Muscle layer of duodenum (tissue), 2 donors: ENCODE results near the gene NAMPT.
A peak's percentile ranks its signal among the peaks of the same experiment; 100 is the strongest.
"Not testable (repeated sequence)": the region's sequence is repeated elsewhere in the genome, so short reads cannot be mapped to it uniquely, and the experiment has no call there.

Source experiments
- H3K27ac ChIP-seq: one replicate; pipeline ENCODE4 v1.7.0; 2013; ENCODE audit warnings: mild to moderate bottlenecking, low read length
- H3K27me3 ChIP-seq: one replicate; pipeline ENCODE4 v1.7.0; 2013; ENCODE audit warnings: low read depth, mild to moderate bottlenecking, control low read depth, low read length
- H3K36me3 ChIP-seq, 2 donors: one replicate each; pipeline ENCODE4 v1.7.0; 2013; ENCODE audit warnings: low read length in 2 of 2, control low read depth in 1 of 2, mild to moderate bottlenecking in 1 of 2; ENCODE audit not compliant: insufficient read depth in 2 of 2, control insufficient read depth in 1 of 2
- H3K4me1 ChIP-seq, 2 donors: one replicate each; pipeline ENCODE4 v1.7.0; 2013; ENCODE audit warnings: low read length in 2 of 2, mild to moderate bottlenecking in 2 of 2, control low read depth in 1 of 2, moderate library complexity in 1 of 2; ENCODE audit not compliant: insufficient read depth in 2 of 2, control insufficient read depth in 1 of 2
- H3K4me3 ChIP-seq, 2 donors: one replicate each; pipeline ENCODE4 v1.7.0; 2013; ENCODE audit warnings: low read length in 2 of 2, low read depth in 1 of 2, mild to moderate bottlenecking in 1 of 2
- H3K9me3 ChIP-seq, 2 donors: one replicate each; pipeline ENCODE4 v1.7.0; 2013; ENCODE audit warnings: low read length in 2 of 2, control low read depth in 1 of 2, mild to moderate bottlenecking in 1 of 2; ENCODE audit not compliant: control insufficient read depth in 1 of 2
- donor health status: healthy.

The NAMPT gene

GRCh38 chr7:106317971-106318370, 33.2 kb upstream of the NAMPT start:
- no peak overlapping the region for H3K4me3 ChIP-seq
- no peaks in the 10 kb centered on the region for H3K4me1 ChIP-seq
- no peaks in the 10 kb centered on the region for H3K9me3 ChIP-seq
- no peaks in the 10 kb centered on the region for H3K27me3 ChIP-seq
- no peak overlapping the region for H3K27ac ChIP-seq
- H3K36me3 ChIP-seq: no peaks in the 10 kb centered on the region

- no peaks in the 10 kb centered on the region for H3K9me3 ChIP-seq
- no peaks in the 10 kb centered on the region for H3K27me3 ChIP-seq
- H3K36me3 ChIP-seq: no peaks in the 10 kb centered on the region
- H3K4me3 ChIP-seq: no peak overlapping the region
- no peaks in the 10 kb centered on the region for H3K4me1 ChIP-seq
- H3K27ac ChIP-seq: no peak overlapping the region
Observed at GRCh38 chr7:106316947-106317346, 32.2 kb upstream of the NAMPT start.

GRCh38 chr7:106314875-106315274, 30.1 kb upstream of the NAMPT start:
- H3K36me3 ChIP-seq: no peaks in the 10 kb centered on the region
- no peaks in the 10 kb centered on the region for H3K4me1 ChIP-seq
- no peak overlapping the region for H3K4me3 ChIP-seq
- H3K9me3 ChIP-seq: no peaks in the 10 kb centered on the region
- H3K27ac ChIP-seq: no peak overlapping the region
- H3K27me3 ChIP-seq: no peaks in the 10 kb centered on the region

- peak overlapping the region; percentile 15 for H3K27ac ChIP-seq
- H3K9me3 ChIP-seq: no peaks in the 10 kb centered on the region
Observed at GRCh38 chr7:106313966-106314365, 29.2 kb upstream of the NAMPT start.

GRCh38 chr7:106313456-106313901, 28.7 kb upstream of the NAMPT start:
- no peaks in the 10 kb centered on the region for H3K36me3 ChIP-seq
- no peaks in the 10 kb centered on the region for H3K27me3 ChIP-seq
- H3K27ac ChIP-seq: peak overlapping the region; percentile 15
- H3K9me3 ChIP-seq: no peaks in the 10 kb centered on the region
- no peak overlapping the region for H3K4me3 ChIP-seq
- no peaks in the 10 kb centered on the region for H3K4me1 ChIP-seq

More at GRCh38 chr7:106313966-106314365, 29.2 kb upstream of the NAMPT start:
- H3K4me1 ChIP-seq: no peaks in the 10 kb centered on the region
- H3K36me3 ChIP-seq: no peaks in the 10 kb centered on the region
- H3K27me3 ChIP-seq: no peaks in the 10 kb centered on the region
- H3K4me3 ChIP-seq: no peak overlapping the region

- no peak overlapping the region for H3K4me3 ChIP-seq
- no peak overlapping the region for H3K27ac ChIP-seq
- no peaks in the 10 kb centered on the region for H3K36me3 ChIP-seq
- no peaks in the 10 kb centered on the region for H3K9me3 ChIP-seq
- H3K27me3 ChIP-seq: no peaks in the 10 kb centered on the region
- H3K4me1 ChIP-seq: no peaks in the 10 kb centered on the region
Observed at GRCh38 chr7:106312906-106313305, 28.1 kb upstream of the NAMPT start.

- Histone ChIP-seq H3K9me3 (no peaks in the 10 kb centered on the region), H3K27ac (no peak overlapping the region), H3K4me1 (no peaks in the 10 kb centered on the region), H3K36me3 (no peaks in the 10 kb centered on the region), H3K27me3 (no peaks in the 10 kb centered on the region), H3K4me3 (no peak overlapping the region)
Observed at GRCh38 chr7:106312099-106312871, 27.5 kb upstream of the NAMPT start.

GRCh38 chr7:106309362-106309761, 24.6 kb upstream of the NAMPT start:
- Histone ChIP-seq H3K27ac (no peak overlapping the region), H3K4me3 (no peak overlapping the region), H3K27me3 (no peaks in the 10 kb centered on the region), H3K36me3 (no peaks in the 10 kb centered on the region), H3K4me1 (no peaks in the 10 kb centered on the region), H3K9me3 (no peaks in the 10 kb centered on the region)

- Histone ChIP-seq H3K36me3 (no peaks in the 10 kb centered on the region), H3K27me3 (no peaks in the 10 kb centered on the region), H3K4me3 (no peak overlapping the region), H3K4me1 (no peaks in the 10 kb centered on the region), H3K27ac (no peak overlapping the region), H3K9me3 (no peaks in the 10 kb centered on the region)
Observed at GRCh38 chr7:106306256-106306655, 21.5 kb upstream of the NAMPT start.

- H3K36me3 ChIP-seq: no peaks in the 10 kb centered on the region
- no peak overlapping the region for H3K4me3 ChIP-seq
- H3K27me3 ChIP-seq: no peaks in the 10 kb centered on the region
- H3K9me3 ChIP-seq: no peaks in the 10 kb centered on the region
- no peaks in the 10 kb centered on the region for H3K4me1 ChIP-seq
- H3K27ac ChIP-seq: no peak overlapping the region
Observed at GRCh38 chr7:106305732-106306131, 20.9 kb upstream of the NAMPT start.

- no peaks in the 10 kb centered on the region for H3K36me3 ChIP-seq
- no peaks in the 10 kb centered on the region for H3K27me3 ChIP-seq
- no peaks in the 10 kb centered on the region for H3K9me3 ChIP-seq
- no peak overlapping the region for H3K4me3 ChIP-seq
- no peak overlapping the region for H3K27ac ChIP-seq
- no peaks in the 10 kb centered on the region for H3K4me1 ChIP-seq
Observed at GRCh38 chr7:106304568-106304967, 19.8 kb upstream of the NAMPT start.

- not testable (repeated sequence) for H3K27me3 ChIP-seq, H3K4me3 ChIP-seq, H3K27ac ChIP-seq, H3K36me3 ChIP-seq, H3K4me1 ChIP-seq, H3K9me3 ChIP-seq
Observed at GRCh38 chr7:106298631-106299030, 13.8 kb upstream of the NAMPT start.
